H9 (cell line): ENCODE results near the gene KRTAP26-1. TPM values are rescaled to one million over a fixed set of nuclear protein-coding genes. Genes with fewer than 3 reads are reported as not detected.

Source experiments
- DNase-seq: peaks from one replicate; pipeline ENCODE4 v3.0.0-alpha.2; 2017
- H2AFZ ChIP-seq: one replicate; pipeline ENCODE4 v1.6.1; 2013; ENCODE audit warnings: mild to moderate bottlenecking, low read length, control low read depth, moderate library complexity
- H2AK5ac ChIP-seq: 2 replicates; pipeline ENCODE4 v1.6.1; 2013; ENCODE audit warnings: low read length, control low read depth, mixed read lengths; ENCODE audit not compliant: insufficient read length
- H2BK120ac ChIP-seq: one replicate; pipeline ENCODE4 v1.6.1; 2013; ENCODE audit warnings: low read depth, mild to moderate bottlenecking, low read length, control low read depth, inconsistent platforms; ENCODE audit not compliant: poor library complexity, severe bottlenecking
- H2BK12ac ChIP-seq: 2 replicates; pipeline ENCODE4 v1.6.1; 2013; ENCODE audit warnings: low read length, control low read depth, mixed read lengths, low read depth; ENCODE audit not compliant: insufficient read length
- H2BK15ac ChIP-seq: 2 replicates; pipeline ENCODE4 v1.6.1; 2013; ENCODE audit warnings: low read depth, low read length, control low read depth
- H2BK20ac ChIP-seq: one replicate; pipeline ENCODE4 v1.6.1; 2013; ENCODE audit warnings: low read depth, mild to moderate bottlenecking, low read length, control low read depth, inconsistent platforms; ENCODE audit not compliant: poor library complexity, severe bottlenecking
- H2BK5ac ChIP-seq: 2 replicates; pipeline ENCODE4 v1.6.1; 2013; ENCODE audit warnings: low read length, control low read depth, mixed read lengths; ENCODE audit not compliant: insufficient read length
- H3K14ac ChIP-seq: 2 replicates; pipeline ENCODE4 v1.6.1; 2013; ENCODE audit warnings: low read length, control low read depth; ENCODE audit not compliant: insufficient read depth
- H3K18ac ChIP-seq: 2 replicates; pipeline ENCODE4 v1.6.1; 2013; ENCODE audit warnings: low read depth, mild to moderate bottlenecking, mixed read lengths, low read length, control low read depth; ENCODE audit not compliant: insufficient read length
- H3K23ac ChIP-seq: 2 replicates; pipeline ENCODE4 v1.6.1; 2013; ENCODE audit warnings: low read length, control low read depth, mixed read lengths, low read depth; ENCODE audit not compliant: insufficient read length
- H3K23me2 ChIP-seq: 2 replicates; pipeline ENCODE4 v1.6.1; 2013; ENCODE audit warnings: low read depth, mild to moderate bottlenecking, mixed read lengths, low read length, control low read depth; ENCODE audit not compliant: insufficient read length, poor library complexity, severe bottlenecking
- H3K27ac ChIP-seq: 2 replicates; pipeline ENCODE4 v1.5.1; 2013; ENCODE audit warnings: low read length, control low read depth, mixed read lengths, low read depth; ENCODE audit not compliant: insufficient read length
- H3K27me3 ChIP-seq: 2 replicates; pipeline ENCODE4 v1.6.1; 2013; ENCODE audit warnings: low read length, control low read depth, inconsistent platforms; ENCODE audit not compliant: insufficient read depth
- H3K4ac ChIP-seq: 2 replicates; pipeline ENCODE4 v1.6.1; 2013; ENCODE audit warnings: low read depth, mild to moderate bottlenecking, control low read depth, inconsistent platforms, low read length, moderate library complexity
- H3K4me1 ChIP-seq: 2 replicates; pipeline ENCODE4 v1.6.1; 2013; ENCODE audit warnings: low read length, control low read depth, inconsistent platforms; ENCODE audit not compliant: insufficient read depth
- H3K4me2 ChIP-seq: 2 replicates; pipeline ENCODE4 v1.6.1; 2013; ENCODE audit warnings: low read length, control low read depth, mixed read lengths; ENCODE audit not compliant: insufficient read length, insufficient read depth
- H3K56ac ChIP-seq: 2 replicates; pipeline ENCODE4 v1.6.1; 2013; ENCODE audit warnings: low read depth, mild to moderate bottlenecking, mixed read lengths, low read length, control low read depth; ENCODE audit not compliant: insufficient read length
- H3K79me1 ChIP-seq: 2 replicates; pipeline ENCODE4 v1.6.1; 2013; ENCODE audit warnings: low read depth, mild to moderate bottlenecking, moderate library complexity, low read length, control low read depth, inconsistent platforms; ENCODE audit not compliant: insufficient read depth, poor library complexity, severe bottlenecking
- H3K79me2 ChIP-seq: 2 replicates; pipeline ENCODE4 v1.6.1; 2013; ENCODE audit warnings: low read length, control low read depth, inconsistent platforms; ENCODE audit not compliant: insufficient read depth
- H3K9ac ChIP-seq: 2 replicates; pipeline ENCODE4 v1.6.1; 2013; ENCODE audit warnings: low read length, control low read depth, mixed read lengths; ENCODE audit not compliant: insufficient read length; ENCODE audit errors: extremely low read depth
- H3K9me3 ChIP-seq: one replicate; pipeline ENCODE4 v1.6.1; 2013; ENCODE audit warnings: low read depth, low read length, inconsistent platforms; ENCODE audit not compliant: control insufficient read depth
- H3T11ph ChIP-seq: one replicate; pipeline ENCODE4 v1.6.1; 2013; ENCODE audit warnings: mild to moderate bottlenecking, low read length, control low read depth, inconsistent platforms
- H4K20me1 ChIP-seq: one replicate; pipeline ENCODE4 v1.6.1; 2013; ENCODE audit not compliant: control insufficient read depth, insufficient read length, insufficient read depth
- H4K5ac ChIP-seq: 2 replicates; pipeline ENCODE4 v1.6.1; 2013; ENCODE audit warnings: low read depth, mild to moderate bottlenecking, mixed read lengths, low read length, control low read depth; ENCODE audit not compliant: insufficient read length
- H4K8ac ChIP-seq: replicated peaks from 2 replicates; pipeline ENCODE4 v1.6.1; 2013; ENCODE audit warnings: low read length, control low read depth, mixed read lengths, low read depth; ENCODE audit not compliant: insufficient read length
- H4K91ac ChIP-seq: 2 replicates; pipeline ENCODE4 v1.6.1; 2013; ENCODE audit warnings: low read depth, mild to moderate bottlenecking, moderate library complexity, mixed read lengths, low read length, control low read depth; ENCODE audit not compliant: insufficient read length
- H3K27ac Mint-ChIP-seq, 3 experiments: 2 replicates in 2 of 3; 3 replicates in 1 of 3; pipeline ENCODE4 v1.8.0; 2020 to 2021; ENCODE audit warnings: mixed read lengths in 3 of 3, mild to moderate bottlenecking in 1 of 3, moderate library complexity in 1 of 3
- H3K27me3 Mint-ChIP-seq: 2 replicates; pipeline ENCODE4 v1.8.0; 2021; ENCODE audit warnings: low read depth, mild to moderate bottlenecking, moderate library complexity, mixed read lengths
- H3K36me3 Mint-ChIP-seq, 3 experiments: 2 replicates in 2 of 3; 3 replicates in 1 of 3; pipeline ENCODE4 v1.8.0; 2020 to 2021; ENCODE audit warnings: low read depth in 3 of 3, mixed read lengths in 3 of 3; ENCODE audit not compliant: insufficient read depth in 1 of 3
- H3K4me1 Mint-ChIP-seq, 2 experiments: 2 replicates each; pipeline ENCODE4 v1.8.0; 2020; ENCODE audit warnings: mixed read lengths in 2 of 2
- H3K4me3 Mint-ChIP-seq, 2 experiments: 2 replicates in 1 of 2; 3 replicates in 1 of 2; pipeline ENCODE4 v1.8.0; 2020 to 2021; ENCODE audit warnings: mild to moderate bottlenecking in 2 of 2, mixed read lengths in 2 of 2, moderate library complexity in 1 of 2
- H3K9me3 Mint-ChIP-seq, 2 experiments: 2 replicates in 1 of 2; 3 replicates in 1 of 2; pipeline ENCODE4 v1.8.0; 2020; ENCODE audit warnings: mild to moderate bottlenecking in 2 of 2, mixed read lengths in 2 of 2, moderate library complexity in 1 of 2
- CTCF ChIP-seq: fragments of 200-600 bp; sonication (generic); conservative IDR thresholded peaks from 3 replicates; pipeline ENCODE4 v1.8.0; 2021; ENCODE audit warnings: antibody characterized with exemption, mild to moderate bottlenecking
- WGBS: extraction: QIAGEN DNeasy Blood & Tissue Kit; methylation state at CpG from one replicate; pipeline ENCODE4 v1.1.7; 2013; ENCODE audit warnings: missing lambda C conversion rate, low lambda C conversion rate, mixed read lengths; ENCODE audit not compliant: insufficient read length; ENCODE audit errors: extremely low coverage; 5-methylcytosine and 5-hydroxymethylcytosine counted together
- total RNA-seq: library from RNA; stranded (reverse); gene quantifications from 2 replicates; pipeline ENCODE4 v1.2.1, GENCODE V29; 2021

KRTAP26-1 gene
- total RNA-seq, 1 experiment from 2014 or later = not detected

DNA sequence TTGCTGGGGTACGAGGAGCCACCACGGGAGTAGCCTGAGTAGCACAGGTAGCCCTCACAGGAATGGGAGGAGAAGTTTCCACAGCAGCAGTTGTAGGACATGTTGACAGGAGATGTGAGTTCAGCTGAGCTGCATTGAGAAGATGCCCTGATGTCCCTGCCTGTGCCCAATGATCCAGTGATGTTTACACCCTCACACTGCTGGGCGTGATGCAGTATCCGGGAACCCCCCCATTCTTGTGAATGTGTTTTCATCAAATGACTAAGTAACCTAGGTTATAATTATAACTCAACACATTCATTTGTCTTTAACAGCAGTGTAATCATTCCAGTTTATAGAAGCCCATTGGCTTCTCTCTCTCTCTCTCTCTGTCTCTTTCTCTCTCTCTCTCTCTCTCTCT, 28.4 kb upstream of the KRTAP26-1 start, which contains the start of gene KRTAP23-1:
Gene KRTAP23-1, minus strand, starts transcription at position 101 of the 400 bp plus-strand sequence. Its CDS starts 0 bp downstream, at position 101.
- Mint-ChIP-seq H3K9me3 (peaks cover 8 to 15% of the 10 kb centered on the region in 2 experiments; a peak in 4 of 5 replicates), H3K36me3 (peaks cover 0 to 7% (median 0%) of the 10 kb centered on the region in 3 experiments; a peak in 1 of 7 replicates), H3K27ac (no peak within 1 kb of the TSS), H3K4me3 (no peak within 1 kb of the TSS), H3K4me1 (peaks cover 13 to 29% of the 10 kb centered on the region in 2 experiments), H3K27me3 (no peaks in the 10 kb centered on the region)
- Histone ChIP-seq H4K8ac (no peak within 1 kb of the TSS), H4K20me1 (no peaks in the 10 kb centered on the region), H3K56ac (no peak within 1 kb of the TSS), H3K79me2 (no peaks in the 10 kb centered on the region), H3K4me1 (peaks cover 4% of the 10 kb centered on the region; the same call in 1 of the 2 replicates), H3K4ac (no peak within 1 kb of the TSS), H4K91ac (no peak within 1 kb of the TSS), H2AFZ (no peak within 1 kb of the TSS), H2BK12ac (no peak within 1 kb of the TSS), H3K18ac (no peak within 1 kb of the TSS), H3K9ac (no peak within 1 kb of the TSS), H3K23me2 (no peaks in the 10 kb centered on the region), H4K5ac (no peak within 1 kb of the TSS), H2BK20ac (no peak within 1 kb of the TSS), H3K27me3 (no peaks in the 10 kb centered on the region), H3K79me1 (no peaks in the 10 kb centered on the region), H3K9me3 (no peaks in the 10 kb centered on the region), H2BK5ac (no peak within 1 kb of the TSS), H2BK120ac (no peak within 1 kb of the TSS), H3K23ac (no peak within 1 kb of the TSS), H3K4me2 (no peak within 1 kb of the TSS), H3T11ph (no peak within 1 kb of the TSS), H3K14ac (peak within 1 kb of the TSS; percentile 27; the same call in 1 of the 2 replicates), H2AK5ac (no peak within 1 kb of the TSS), H3K27ac (no peak within 1 kb of the TSS), H2BK15ac (no peak within 1 kb of the TSS)
- TF ChIP-seq CTCF = no peak
- DNase-seq = no peak
- WGBS = no CpG with 5 or more reads among the region's 4 CpGs
